AG10803 (cell line): Measurements from ENCODE around the gene BMP2K.
A peak's percentile ranks its signal among the peaks of the same experiment; 100 is the strongest.
"Not testable (repeated sequence)": the region's sequence is repeated elsewhere in the genome, so short reads cannot be mapped to it uniquely, and the experiment has no call there.

ENCODE experiments used
- DNase-seq: peaks from one replicate; pipeline ENCODE4 v3.0.0; 2010; ENCODE audit warnings: low read depth
- H3K4me3 ChIP-seq: 2 replicates; pipeline ENCODE4 v1.5.1; 2011; ENCODE audit warnings: mild to moderate bottlenecking, low read length, control low read depth
- CTCF ChIP-seq: conservative IDR thresholded peaks from 2 replicates; pipeline ENCODE4 v1.5.1; 2011; ENCODE audit warnings: mild to moderate bottlenecking, low read length, control low read depth, inconsistent platforms

BMP2K gene

DNA sequence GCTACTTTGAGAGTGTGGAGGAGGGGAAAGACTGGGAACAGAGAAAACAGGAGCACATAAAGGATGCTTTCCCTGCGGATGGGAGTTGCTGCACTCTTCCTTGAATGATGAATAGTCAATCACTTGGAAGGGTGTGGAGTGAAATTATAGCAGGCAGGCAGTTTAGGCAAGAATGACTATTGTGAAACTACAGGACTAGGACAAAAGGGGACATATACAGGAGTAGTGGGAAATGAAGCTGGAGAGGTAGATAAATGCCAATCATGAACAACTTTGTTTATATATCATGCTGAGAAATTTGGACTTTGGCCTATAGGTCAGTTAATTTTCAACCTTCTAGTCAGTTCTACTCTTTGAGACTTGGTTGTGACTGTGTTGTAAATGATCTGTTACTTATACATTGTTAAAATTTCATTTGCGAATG lies 86.2 kb downstream of the BMP2K start:
- no peak for DNase-seq
- H3K4me3 ChIP-seq: no peak overlapping the region
- TF ChIP-seq CTCF: no peak

- H3K4me3 ChIP-seq: no peak overlapping the region
- no peak for TF ChIP-seq CTCF
- no peak for DNase-seq
Measured at GRCh38 chr4:78863254-78863869, 87.2 kb downstream of the BMP2K start.

DNA sequence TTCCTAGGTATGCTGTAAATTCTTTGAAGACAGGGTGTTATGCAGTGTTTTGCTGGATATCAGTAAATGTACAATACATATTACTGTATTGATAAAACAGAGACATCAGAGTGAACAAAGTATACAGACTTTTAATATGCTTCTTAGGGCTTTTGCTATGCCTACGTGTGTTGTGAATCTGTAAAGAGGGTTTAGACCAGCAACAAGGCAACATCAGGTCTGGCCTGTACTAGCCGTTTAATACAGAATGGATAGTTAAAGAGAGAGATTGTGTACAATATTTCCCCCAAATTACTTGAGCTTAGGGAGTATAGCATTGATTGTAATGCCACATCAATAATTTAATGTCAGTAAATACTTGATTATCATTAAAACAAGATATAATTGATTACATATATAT lies 87.8 kb downstream of the BMP2K start:
- DNase-seq: no peak
- no peak overlapping the region for H3K4me3 ChIP-seq
- TF ChIP-seq CTCF: no peak

DNA sequence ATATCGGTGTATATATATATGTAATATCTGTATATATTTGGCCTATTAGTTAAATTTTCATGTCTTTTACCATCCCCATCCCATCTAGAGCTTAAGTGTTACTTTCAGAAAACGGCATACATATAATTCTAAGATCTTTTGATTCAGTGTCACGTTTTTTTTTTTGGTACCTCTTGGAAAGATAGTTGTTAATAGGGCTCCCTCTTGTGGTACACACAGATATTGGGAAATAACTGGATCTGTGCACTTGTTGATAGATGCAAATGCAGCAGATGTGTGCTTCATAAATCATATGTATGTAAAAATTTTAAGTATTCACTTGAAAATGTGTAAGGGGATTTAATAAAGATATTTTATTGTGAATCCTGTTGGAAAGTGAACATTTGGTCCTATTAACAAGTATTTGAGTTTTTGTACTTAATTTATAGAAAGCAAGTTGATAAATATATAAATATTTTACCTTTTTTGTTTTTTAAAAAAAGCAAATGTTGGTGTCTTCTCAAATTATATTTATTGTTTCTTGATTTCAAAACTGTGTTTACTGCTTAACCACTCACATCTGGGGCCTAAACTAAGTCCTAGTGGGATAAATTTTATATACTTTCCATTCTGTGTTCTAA lies 88.4 kb downstream of the BMP2K start:
- peak; percentile 83 for DNase-seq
- peak; percentile 82 for TF ChIP-seq CTCF
- H3K4me3 ChIP-seq: no peak overlapping the region

GRCh38 chr4:78865451-78865850 lies 89.3 kb downstream of the BMP2K start:
- no peak overlapping the region for H3K4me3 ChIP-seq
- no peak for TF ChIP-seq CTCF
- no peak for DNase-seq

DNA sequence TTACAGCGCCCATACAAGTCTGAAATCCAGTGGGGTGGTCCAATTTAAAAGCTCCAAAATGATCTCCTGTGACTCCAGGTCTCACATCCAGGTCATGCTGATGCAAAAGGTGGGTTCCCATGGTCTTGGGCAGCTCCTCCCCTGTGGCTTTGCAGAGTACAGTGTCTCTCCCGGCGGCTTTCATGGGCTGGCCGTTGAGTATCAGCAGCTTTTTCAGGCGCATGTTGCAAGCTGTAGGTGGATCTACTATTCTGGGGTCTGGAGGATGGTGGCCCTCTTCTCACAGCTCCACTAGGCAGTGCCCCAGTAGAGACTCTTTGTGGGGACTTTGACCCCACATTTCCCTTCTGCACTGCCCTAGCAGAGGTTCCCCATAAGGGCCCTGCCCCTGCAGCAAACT lies 92.6 kb downstream of the BMP2K start:
- not testable (repeated sequence) for DNase-seq, H3K4me3 ChIP-seq

GRCh38 chr4:78870056-78870455 lies 93.9 kb downstream of the BMP2K start:
- no peak overlapping the region for H3K4me3 ChIP-seq
- peak; percentile 13 for DNase-seq
- no peak for TF ChIP-seq CTCF
